H1 (cell line): Measurements from ENCODE around the gene FAM227B. TPM values are rescaled to one million over a fixed set of nuclear protein-coding genes. Genes with fewer than 3 reads are reported as not detected.

Experiments used
- CTCF ChIA-PET: fragments of 300-600 bp; sonication (Branson Sonifier 250); formaldehyde crosslinking; loops from one replicate; lab custom pipeline; 2021; ENCODE audit not compliant: partially characterized antibody; lab: Charles Lee
- POLR2A ChIA-PET: fragments of 300-600 bp; sonication (Branson Sonifier 250); formaldehyde crosslinking; loops from one replicate; lab custom pipeline; 2021; ENCODE audit warnings: inconsistent platforms; ENCODE audit not compliant: partially characterized antibody; lab: Charles Lee
- DNase-seq, 2 experiments: peaks; one replicate each; pipeline versions ENCODE4 v3.0.0 to v3.0.0-alpha.2; 2010 to 2022; ENCODE audit warnings: low spot score in 2 of 2, low read depth in 1 of 2, mixed read lengths in 1 of 2
- FAIRE-seq: peaks from 2 replicates; lab custom pipeline; 2011; peaks lifted over from hg19 to GRCh38; lab: Jason Lieb, UNC
- H2AFZ ChIP-seq: 2 replicates; pipeline ENCODE4 v1.8.1; 2012; ENCODE audit warnings: low read length, inconsistent platforms
- H2AK5ac ChIP-seq: 2 replicates; pipeline ENCODE4 v1.6.1; 2013; ENCODE audit warnings: low read depth, low read length
- H2BK120ac ChIP-seq: replicated peaks from 2 replicates; pipeline ENCODE3; 2013; ENCODE audit warnings: low read depth, low read length, inconsistent platforms
- H2BK12ac ChIP-seq: 2 replicates; pipeline ENCODE4 v1.6.1; 2013; ENCODE audit warnings: low read depth, low read length
- H2BK15ac ChIP-seq: 2 replicates; pipeline ENCODE4 v1.6.1; 2013; ENCODE audit warnings: low read length
- H2BK20ac ChIP-seq: 2 replicates; pipeline ENCODE4 v1.6.1; 2013; ENCODE audit warnings: low read length
- H2BK5ac ChIP-seq: 2 replicates; pipeline ENCODE4 v1.6.1; 2013; ENCODE audit warnings: low read depth, low read length
- H3K14ac ChIP-seq: 2 replicates; pipeline ENCODE4 v1.6.1; 2013; ENCODE audit warnings: inconsistent platforms; ENCODE audit not compliant: insufficient read length
- H3K18ac ChIP-seq: 2 replicates; pipeline ENCODE4 v1.6.1; 2013; ENCODE audit warnings: low read length; ENCODE audit errors: extremely low read depth
- H3K23ac ChIP-seq: 2 replicates; pipeline ENCODE4 v1.6.1; 2013; ENCODE audit warnings: inconsistent platforms; ENCODE audit not compliant: insufficient read length
- H3K23me2 ChIP-seq: 2 replicates; pipeline ENCODE4 v1.6.1; 2013; ENCODE audit warnings: low read depth, low read length
- H3K27ac ChIP-seq: 2 replicates; pipeline ENCODE4 v1.6.1; 2011; ENCODE audit warnings: low read depth, low read length, inconsistent platforms
- H3K27me3 ChIP-seq, 4 experiments: replicated peaks in 1 of 4; 1 replicate in 1 of 4; 2 replicates in 3 of 4; pipeline versions ENCODE4 v1.6.1 to v1.8.1; 2011 to 2013; ENCODE audit warnings: low read length in 3 of 4, mild to moderate bottlenecking in 3 of 4, inconsistent platforms in 2 of 4, mixed read lengths in 2 of 4, moderate library complexity in 1 of 4; ENCODE audit not compliant: control insufficient read depth in 3 of 4, insufficient read depth in 3 of 4; ENCODE audit errors: extremely low read depth in 1 of 4
- H3K36me3 ChIP-seq, 4 experiments: 2 replicates each; pipeline versions ENCODE4 v1.6.1 to v1.8.1; 2011 to 2013; ENCODE audit warnings: mild to moderate bottlenecking in 4 of 4, low read length in 3 of 4, moderate library complexity in 2 of 4, control low read depth in 1 of 4, inconsistent platforms in 1 of 4; ENCODE audit not compliant: insufficient read depth in 4 of 4, control insufficient read depth in 2 of 4
- H3K4ac ChIP-seq: replicated peaks from 2 replicates; pipeline ENCODE3; 2013; ENCODE audit warnings: low read length, low read depth, mixed read lengths, inconsistent platforms; ENCODE audit not compliant: insufficient read length
- H3K4me1 ChIP-seq, 4 experiments: replicated peaks in 1 of 4; 1 replicate in 1 of 4; 2 replicates in 3 of 4; pipeline versions ENCODE4 v1.6.1 to v1.8.1; 2011 to 2013; ENCODE audit warnings: low read length in 3 of 4, inconsistent platforms in 2 of 4, mixed read lengths in 1 of 4; ENCODE audit not compliant: insufficient read depth in 4 of 4, control insufficient read depth in 3 of 4
- H3K4me2 ChIP-seq, 2 experiments: 2 replicates each; pipeline versions ENCODE4 v1.6.1 to v1.8.1; 2011 to 2013; ENCODE audit warnings: low read depth in 2 of 2, low read length in 2 of 2, control low read depth in 1 of 2, inconsistent platforms in 1 of 2, mild to moderate bottlenecking in 1 of 2; ENCODE audit not compliant: insufficient read depth in 1 of 2
- H3K4me3 ChIP-seq, 4 experiments: fragments of 200-600, 300-600 bp in 1 of 4; sonication (generic), shearing (Covaris generic), sonication (Bioruptor Twin) in 1 of 4; 2 replicates each; pipeline versions ENCODE4 v1.5.1 to v1.8.1; 2011 to 2016; ENCODE audit warnings: low read length in 4 of 4, low read depth in 3 of 4, control low read depth in 2 of 4, inconsistent platforms in 2 of 4, mild to moderate bottlenecking in 2 of 4, mixed read lengths in 1 of 4, moderate library complexity in 1 of 4; ENCODE audit not compliant: insufficient read depth in 2 of 4; ENCODE audit errors: extremely low read depth in 1 of 4
- H3K56ac ChIP-seq: replicated peaks from 2 replicates; pipeline ENCODE3; 2013; ENCODE audit warnings: low read depth, mild to moderate bottlenecking, mixed read lengths, low read length, inconsistent platforms; ENCODE audit not compliant: insufficient read length
- H3K79me1 ChIP-seq: 2 replicates; pipeline ENCODE4 v1.6.1; 2013; ENCODE audit warnings: low read depth, low read length, control low read depth
- H3K79me2 ChIP-seq, 2 experiments: 2 replicates each; pipeline versions ENCODE4 v1.6.1 to v1.8.1; 2012 to 2013; ENCODE audit warnings: low read length in 2 of 2, mild to moderate bottlenecking in 2 of 2, inconsistent platforms in 1 of 2; ENCODE audit not compliant: insufficient read depth in 2 of 2, control insufficient read depth in 1 of 2
- H3K9ac ChIP-seq, 4 experiments: replicated peaks in 1 of 4; 1 replicate in 1 of 4; 2 replicates in 3 of 4; pipeline versions ENCODE4 v1.6.1 to v1.8.1; 2011 to 2013; ENCODE audit warnings: low read depth in 3 of 4, low read length in 3 of 4, control low read depth in 2 of 4, mild to moderate bottlenecking in 2 of 4, moderate library complexity in 2 of 4, inconsistent platforms in 1 of 4; ENCODE audit errors: extremely low read depth in 1 of 4
- H3K9me3 ChIP-seq, 2 experiments: 2 replicates each; pipeline versions ENCODE4 v1.6.1 to v1.8.1; 2012 to 2013; ENCODE audit warnings: mild to moderate bottlenecking in 2 of 2, moderate library complexity in 2 of 2, control low read depth in 1 of 2, inconsistent platforms in 1 of 2, low read depth in 1 of 2, low read length in 1 of 2, mixed read lengths in 1 of 2; ENCODE audit not compliant: insufficient read depth in 2 of 2
- H4K20me1 ChIP-seq, 2 experiments: replicated peaks in 1 of 2; 2 replicates each; pipeline versions ENCODE3 to v1.8.1; 2011 to 2013; ENCODE audit warnings: inconsistent platforms in 2 of 2, low read length in 2 of 2, mild to moderate bottlenecking in 1 of 2; ENCODE audit not compliant: insufficient read depth in 2 of 2, control insufficient read depth in 1 of 2
- H4K5ac ChIP-seq: 2 replicates; pipeline ENCODE4 v1.6.1; 2013; ENCODE audit warnings: low read length, low read depth, mixed read lengths, inconsistent platforms; ENCODE audit not compliant: insufficient read length
- H4K8ac ChIP-seq: 2 replicates; pipeline ENCODE4 v1.8.0; 2013; ENCODE audit warnings: mild to moderate bottlenecking, moderate library complexity, low read length, inconsistent platforms; ENCODE audit not compliant: insufficient read depth; ENCODE audit errors: extremely low read depth
- H4K91ac ChIP-seq: replicated peaks from 2 replicates; pipeline ENCODE3; 2013; ENCODE audit warnings: low read length, mixed read lengths, inconsistent platforms; ENCODE audit not compliant: insufficient read length
- BCL11A ChIP-seq, 2 experiments: IDR thresholded peaks; one replicate each; pipeline ENCODE4 v1.6.1; 2011; ENCODE audit warnings: low read depth in 2 of 2, low read length in 2 of 2, mild to moderate bottlenecking in 2 of 2
- CBX8 ChIP-seq: fragments of 300-800, 300-1000 bp; sonication (generic); IDR thresholded peaks from 2 replicates; pipeline ENCODE4 v1.7.1; 2016; ENCODE audit warnings: low read depth, low read length, borderline replicate concordance
- CEBPB ChIP-seq: IDR thresholded peaks from 2 replicates; pipeline ENCODE4 v1.6.1; 2012; ENCODE audit warnings: low read depth, low read length
- FOSL1 ChIP-seq: IDR thresholded peaks from 2 replicates; pipeline ENCODE4 v1.6.1; 2011; ENCODE audit warnings: mild to moderate bottlenecking, low read depth, low read length, moderate library complexity; ENCODE audit not compliant: insufficient read depth
- GABPA ChIP-seq: IDR thresholded peaks from 2 replicates; pipeline ENCODE4 v1.6.1; 2011; ENCODE audit warnings: mild to moderate bottlenecking, low read length, moderate library complexity, borderline replicate concordance; ENCODE audit not compliant: insufficient read depth
- JUN ChIP-seq: IDR thresholded peaks from 2 replicates; pipeline ENCODE4 v1.6.1; 2011; ENCODE audit warnings: low read depth, mild to moderate bottlenecking, improper control_type of control experiment, low read length
- JUND ChIP-seq: IDR thresholded peaks from 2 replicates; pipeline ENCODE4 v1.6.1; 2011; ENCODE audit warnings: mild to moderate bottlenecking, improper control_type of control experiment, low read length
- RXRA ChIP-seq: IDR thresholded peaks from 2 replicates; pipeline ENCODE4 v1.6.1; 2011; ENCODE audit warnings: low read depth, mild to moderate bottlenecking, low read length, moderate library complexity; ENCODE audit not compliant: insufficient read depth
- SIRT6 ChIP-seq: IDR thresholded peaks from one replicate; pipeline ENCODE4 v1.7.1; 2012; ENCODE audit warnings: low read length, inconsistent platforms
- WGBS, 2 experiments: shearing (Covaris generic) in 1 of 2; methylation state at CpG; one replicate each; pipeline versions ENCODE4 v1.1.6 to v1.1.7; 2013 to 2015; ENCODE audit warnings: low lambda C conversion rate in 2 of 2, mixed read lengths in 2 of 2, inconsistent platforms in 1 of 2, low coverage in 1 of 2, missing lambda C conversion rate in 1 of 2; ENCODE audit not compliant: insufficient replicate concordance in 2 of 2, insufficient coverage in 1 of 2, insufficient read length in 1 of 2; ENCODE audit errors: extremely low coverage in 1 of 2, missing lambda C conversion rate in 1 of 2; 5-methylcytosine and 5-hydroxymethylcytosine counted together
- polyA plus RNA-seq, 7 experiments: library from polyadenylated mRNA; depleted of rRNA in 3 of 7; stranded (reverse) in 5 of 7; unstranded in 2 of 7; fragments of >200 nt in 5 of 7; fragments of 200-250 nt in 2 of 7; gene quantifications; 1 replicate in 5 of 7; 2 replicates in 1 of 7; 4 replicates in 1 of 7; pipeline versions ENCODE4 v1.2.1 to v1.2.3, GENCODE V29; 2011 to 2013; ENCODE audit warnings: missing spikeins in 2 of 7, mixed read lengths in 2 of 7
- total RNA-seq: library from RNA; stranded (reverse); fragmentation: NEBNext Ultra II Directional; extraction: Animal tissue kit (Norgen Biotek cat#: 25700); gene quantifications from 2 replicates; pipeline ENCODE4 v1.2.1, GENCODE V29; 2021
- TF ChIP-seq, protein P1 (sequence below): IDR thresholded peaks from 2 replicates; pipeline ENCODE4 v1.6.1; 2012; ENCODE audit warnings: low read length, inconsistent platforms

Gene FAM227B
- total and polyA plus RNA-seq, 2 of the 8 experiments (the other 6 are each of a cell fraction or from before 2014, with no cell fraction given) = 4.0 to 6.5 TPM

DNA sequence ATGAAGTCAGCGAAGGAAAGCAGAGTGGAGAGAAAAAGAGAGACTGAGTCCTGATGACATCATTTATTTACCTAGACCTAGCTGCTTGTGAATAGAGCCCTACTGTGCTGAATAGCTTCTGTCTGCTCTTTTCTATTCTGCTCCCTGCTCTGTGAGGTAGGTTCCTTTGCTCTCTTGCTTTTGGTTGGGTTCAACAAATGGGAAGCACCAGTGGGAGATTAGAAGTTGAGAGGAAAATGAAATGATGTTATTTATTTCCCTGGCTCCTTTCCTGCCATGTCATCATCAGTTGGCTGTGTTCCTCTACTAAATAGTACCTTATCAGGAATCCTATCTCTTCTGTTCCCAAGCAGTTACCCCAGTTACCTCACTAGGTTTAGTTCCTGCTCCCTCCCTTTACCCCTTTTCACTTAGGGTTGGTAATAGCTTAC is 23.8 kb upstream of the FAM227B start:
- POLR2A ChIA-PET = interaction anchor here (1.2 to 1.4 kb wide), 2 partner anchors 12 to 24 kb away, joined by 3 read pairs; partner anchors contain the start of genes DTWD1 and FAM227B
- no peak overlapping the region for H2BK5ac ChIP-seq
- H3K4me2 ChIP-seq = no peak overlapping the region
- no peak overlapping the region for H2AFZ ChIP-seq
- no peak for DNase-seq
- CTCF ChIA-PET = interaction anchor here (0.9 kb wide), 1 partner anchor 223 kb away, joined by 3 read pairs; no protein-coding TSS in a partner anchor
- no peak overlapping the region for H3K23ac ChIP-seq
- no peak overlapping the region for H2BK15ac ChIP-seq
- no peaks in the 10 kb centered on the region for H3K23me2 ChIP-seq
- no peak overlapping the region for H4K8ac ChIP-seq
- H3K9me3 ChIP-seq = no peaks in the 10 kb centered on the region
- H2BK120ac ChIP-seq = no peak overlapping the region
- WGBS, 2 experiments = 63% methylated on average over 1 of the region's 1 CpG; no CpG with 5 or more reads in 1 of the 2 experiments
- H3K79me1 ChIP-seq = no peaks in the 10 kb centered on the region
- FAIRE-seq = peak; percentile 50
- H3K27ac ChIP-seq = no peak overlapping the region
- no peak overlapping the region for H2AK5ac ChIP-seq
- no peak overlapping the region for H3K56ac ChIP-seq
- H3K27me3 ChIP-seq = no peaks in the 10 kb centered on the region
- no peak overlapping the region for H3K4ac ChIP-seq
- TF ChIP-seq JUND = peak; percentile 73; the same call in 1 of the 2 replicates
- TF ChIP-seq, protein P1, sequence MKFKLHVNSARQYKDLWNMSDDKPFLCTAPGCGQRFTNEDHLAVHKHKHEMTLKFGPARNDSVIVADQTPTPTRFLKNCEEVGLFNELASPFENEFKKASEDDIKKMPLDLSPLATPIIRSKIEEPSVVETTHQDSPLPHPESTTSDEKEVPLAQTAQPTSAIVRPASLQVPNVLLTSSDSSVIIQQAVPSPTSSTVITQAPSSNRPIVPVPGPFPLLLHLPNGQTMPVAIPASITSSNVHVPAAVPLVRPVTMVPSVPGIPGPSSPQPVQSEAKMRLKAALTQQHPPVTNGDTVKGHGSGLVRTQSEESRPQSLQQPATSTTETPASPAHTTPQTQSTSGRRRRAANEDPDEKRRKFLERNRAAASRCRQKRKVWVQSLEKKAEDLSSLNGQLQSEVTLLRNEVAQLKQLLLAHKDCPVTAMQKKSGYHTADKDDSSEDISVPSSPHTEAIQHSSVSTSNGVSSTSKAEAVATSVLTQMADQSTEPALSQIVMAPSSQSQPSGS = peak; percentile 62; the same call in 1 of the 2 replicates
- no peak for TF ChIP-seq GABPA
- no peak for TF ChIP-seq BCL11A (IDR thresholded peaks at IDR 0.05; ENCODE audit: low read depth in 2 of 2, low read length in 2 of 2)
- no peak for TF ChIP-seq CEBPB
- TF ChIP-seq JUN = no peak
- TF ChIP-seq RXRA = no peak
- no peak for TF ChIP-seq FOSL1
- TF ChIP-seq SIRT6 = no peak
- no peak for TF ChIP-seq CBX8
- H3K14ac ChIP-seq = no peak overlapping the region
- H4K20me1 ChIP-seq = no peaks in the 10 kb centered on the region
- no peak overlapping the region for H3K9ac ChIP-seq
- H2BK20ac ChIP-seq = no peak overlapping the region
- H2BK12ac ChIP-seq = no peak overlapping the region
- H3K4me1 ChIP-seq = peaks cover 0 to 2% (median 0%) of the 10 kb centered on the region in 4 experiments; a peak in 2 of 7 replicates
- H3K79me2 ChIP-seq = no peaks in the 10 kb centered on the region
- H3K18ac ChIP-seq = no peak overlapping the region
- H4K5ac ChIP-seq = no peak overlapping the region
- no peak overlapping the region for H3K4me3 ChIP-seq
- H4K91ac ChIP-seq = no peak overlapping the region
- H3K36me3 ChIP-seq = no peaks in the 10 kb centered on the region
